ENCODE results near the gene ADCY5. TPM values are rescaled to one million over a fixed set of nuclear protein-coding genes. Genes with fewer than 3 reads are reported as not detected.

Gene ADCY5
- total RNA-seq, 1 experiment from 2014 or later, result 0.49 TPM

- Histone ChIP-seq H3K27me3 (ENCODE audit: insufficient read depth, low read length) (no peaks in the 10 kb centered on the region), H3K9ac (ENCODE audit: low read length) (no peak overlapping the region), H3K4me2 (ENCODE audit: low read length) (no peak overlapping the region), H3K9me3 (ENCODE audit: control insufficient read depth in 1 of 2, insufficient read depth in 1 of 2, low read depth in 1 of 2, low read length in 2 of 2) (no peaks in the 10 kb centered on the region), H3K4me3 (replicated peaks in 1 of 2; ENCODE audit: low read depth in 1 of 2, low read length in 2 of 2) (no peak overlapping the region), H3K79me2 (ENCODE audit: insufficient read depth, low read length) (no peaks in the 10 kb centered on the region), H3K9me2 (ENCODE audit: insufficient read depth) (no peaks in the 10 kb centered on the region), H3K36me3 (ENCODE audit: control insufficient read depth in 1 of 2, insufficient read depth in 2 of 2, low read length in 2 of 2) (no peaks in the 10 kb centered on the region), H3K4me1 (ENCODE audit: control insufficient read depth in 1 of 2, insufficient read depth in 2 of 2, low read length in 2 of 2) (no peaks in the 10 kb centered on the region), H4K20me1 (ENCODE audit: insufficient read depth) (no peaks in the 10 kb centered on the region), H3K27ac (ENCODE audit: low read depth, low read length) (no peak overlapping the region), H2AFZ (ENCODE audit: low read depth, low read length, poor library complexity, severe bottlenecking) (no peak overlapping the region)
- ATAC-seq (no peak), DNase-seq (ENCODE audit: low read depth, low spot score) (no peak)
- ChIA-PET POLR2A (no interaction called here), CTCF (interaction anchor here (0.9 kb wide), 1 partner anchor 49 kb away, joined by 3 read pairs; no protein-coding TSS in a partner anchor), RAD21 (ENCODE audit: low non-redundant PET in 1 of 2, low total read pairs in 2 of 2, uncharacterized antibody in 2 of 2, unreplicated experiment in 2 of 2) (no interaction called here)
- no TSS peak for BruUV-seq (replicated peaks)
- intact Hi-C loops (cut with micrococcal nuclease), result no loop called here
- no peak for TF ChIP-seq ZBTB33 (IDR thresholded peaks at IDR 0.05; ENCODE audit: extremely low read depth, insufficient replicate concordance, low read length)
- no peak for TF ChIP-seq CBX3 (IDR thresholded peaks at IDR 0.05; ENCODE audit: low read depth)
- TF ChIP-seq ZNF274 (IDR thresholded peaks at IDR 0.05; ENCODE audit: low read depth, low read length), result no peak
- TF ChIP-seq RAD21 (IDR thresholded peaks at IDR 0.05; ENCODE audit: low read depth), result no peak
- no peak for TF ChIP-seq ATF3 (IDR thresholded peaks at IDR 0.05)
- no peak for TF ChIP-seq EZH2phosphoT487 (IDR thresholded peaks at IDR 0.05; ENCODE audit: borderline replicate concordance)
- no peak for TF ChIP-seq REST (IDR thresholded peaks at IDR 0.05; ENCODE audit: low read depth)
- no peak for TF ChIP-seq EGR1 (IDR thresholded peaks at IDR 0.05; ENCODE audit: low read depth)
- TF ChIP-seq POLR2A (IDR thresholded peaks at IDR 0.05; ENCODE audit: borderline replicate concordance, extremely low read depth, insufficient read depth, insufficient read length), result no peak
- no peak for TF ChIP-seq TCF7L2 (IDR thresholded peaks at IDR 0.05; ENCODE audit: borderline replicate concordance, extremely low read depth, insufficient read depth, insufficient read length)
- no peak for TF ChIP-seq CTCF (IDR thresholded peaks at IDR 0.05 in 2 of 3, conservative IDR thresholded peaks at IDR 0.05 in 1 of 3; ENCODE audit: borderline replicate concordance in 1 of 3, insufficient read depth in 1 of 3, low read depth in 2 of 3, low read length in 2 of 3)
- TF ChIP-seq SIN3A (IDR thresholded peaks at IDR 0.05; ENCODE audit: low read depth), result no peak
Measured at GRCh38 chr3:123414973-123415775, 33.7 kb downstream of the ADCY5 start.
